OCI-M2 (cell line): Measurements from ENCODE around the gene RPL11.
"Not testable (repeated sequence)": the region's sequence is repeated elsewhere in the genome, so short reads cannot be mapped to it uniquely, and the experiment has no call there.

Experiments
- DNase-seq: peaks from one replicate; lab custom pipeline; 2025; ENCODE audit not compliant: unreplicated experiment; lab: John Stamatoyannopoulos, UW

RPL11 gene

GRCh38 chr1:23727362-23727811 is 35.8 kb downstream of the RPL11 start:
- DNase-seq, result no peak

GRCh38 chr1:23732363-23733224 is 41.0 kb downstream of the RPL11 start:
- DNase-seq, result no peak

GRCh38 chr1:23733281-23733680 is 41.7 kb downstream of the RPL11 start:
- not testable (repeated sequence) for DNase-seq

- DNase-seq, result no peak
These were observed 45.0 kb downstream of the RPL11 start for GRCh38 chr1:23736437-23737134.

- DNase-seq, result no peak
These were observed 50.0 kb downstream of the RPL11 start for GRCh38 chr1:23741609-23742008.

- DNase-seq, result no peak
These were observed 51.2 kb downstream of the RPL11 start for GRCh38 chr1:23742670-23743286.

GRCh38 chr1:23743287-23744152 is 51.9 kb downstream of the RPL11 start, which contains the start of gene ELOA:
ELOA (plus strand) TSS chr1:23743471; CDS start chr1:23743504, 33 bp downstream.
- DNase-seq, result no peak

- DNase-seq, result no peak
These were observed 53.9 kb downstream of the RPL11 start for GRCh38 chr1:23745515-23745914.
